Stimulated activated CD8-positive, alpha-beta memory T cell treated with anti-CD3 and anti-CD28 coated beads, Interleukin-15, amount 100 ng/mL, for 1 hour (primary cell): Measurements from ENCODE around the gene RNF212.
"Not testable (repeated sequence)": the region's sequence is repeated elsewhere in the genome, so short reads cannot be mapped to it uniquely, and the experiment has no call there.

Experiments used
- DNase-seq: peaks from one replicate; pipeline ENCODE4 v3.0.0-alpha.2; 2020; ENCODE audit warnings: low read depth

The RNF212 gene, protein sequence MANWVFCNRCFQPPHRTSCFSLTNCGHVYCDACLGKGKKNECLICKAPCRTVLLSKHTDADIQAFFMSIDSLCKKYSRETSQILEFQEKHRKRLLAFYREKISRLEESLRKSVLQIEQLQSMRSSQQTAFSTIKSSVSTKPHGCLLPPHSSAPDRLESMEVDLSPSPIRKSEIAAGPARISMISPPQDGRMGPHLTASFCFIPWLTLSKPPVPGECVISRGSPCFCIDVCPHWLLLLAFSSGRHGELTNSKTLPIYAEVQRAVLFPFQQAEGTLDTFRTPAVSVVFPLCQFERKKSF

DNA sequence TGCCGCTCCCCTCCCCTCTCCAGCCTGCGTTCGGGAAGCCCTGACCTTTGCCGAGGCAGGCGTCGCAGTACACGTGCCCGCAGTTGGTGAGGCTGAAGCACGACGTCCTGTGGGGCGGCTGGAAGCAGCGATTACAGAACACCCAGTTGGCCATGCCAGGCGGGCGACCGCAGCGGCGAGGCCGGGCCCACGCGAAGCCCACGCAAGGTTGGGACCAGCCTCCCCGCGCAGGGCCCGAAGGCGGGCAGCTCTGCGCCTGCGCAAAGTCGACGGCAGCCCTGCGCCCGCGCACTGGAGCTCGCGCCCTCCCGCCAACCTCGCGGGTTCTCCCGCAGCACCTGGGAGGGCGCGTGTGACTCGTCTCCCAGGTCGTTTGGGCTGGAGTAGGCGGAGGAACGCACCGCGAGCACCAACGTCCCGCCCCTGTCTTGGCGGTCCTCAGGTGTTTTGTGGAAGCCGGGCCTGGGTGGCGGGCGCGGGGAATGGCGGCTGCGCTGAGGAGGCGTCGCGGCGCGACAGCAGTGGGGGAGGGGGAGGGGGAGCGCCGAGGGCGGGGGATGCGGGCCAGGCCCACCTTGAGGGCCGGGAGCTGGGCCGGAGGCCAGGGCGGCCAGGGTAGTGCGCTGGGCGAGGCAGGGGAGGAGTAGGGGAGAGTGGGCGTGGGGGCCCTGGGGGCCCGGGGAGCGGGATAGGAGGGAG lies at the start of gene RNF212:
Gene RNF212 (minus strand): TSS at position 254 of the 699 bp plus-strand sequence. CDS start 100 bp downstream, at position 154.
- DNase-seq: no peak

DNA sequence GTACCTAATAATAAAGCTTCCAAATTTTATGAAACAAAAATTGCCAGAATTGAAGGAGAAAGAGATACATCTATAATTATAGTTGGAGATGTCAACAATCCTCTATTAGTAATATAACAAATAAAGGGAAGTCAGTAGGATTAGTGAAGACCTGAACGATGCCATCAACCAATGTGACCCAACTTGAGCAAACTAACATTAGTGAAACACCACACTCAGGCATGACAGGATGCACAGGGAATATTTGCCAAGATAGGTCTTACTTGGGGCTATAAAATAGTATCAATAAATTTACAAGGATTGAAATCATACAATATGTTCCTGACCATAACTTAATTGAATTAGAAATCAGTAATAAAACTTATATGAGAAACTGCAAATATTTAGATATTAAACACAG lies 47.0 kb upstream of the RNF212 start:
- no peak for DNase-seq

DNA sequence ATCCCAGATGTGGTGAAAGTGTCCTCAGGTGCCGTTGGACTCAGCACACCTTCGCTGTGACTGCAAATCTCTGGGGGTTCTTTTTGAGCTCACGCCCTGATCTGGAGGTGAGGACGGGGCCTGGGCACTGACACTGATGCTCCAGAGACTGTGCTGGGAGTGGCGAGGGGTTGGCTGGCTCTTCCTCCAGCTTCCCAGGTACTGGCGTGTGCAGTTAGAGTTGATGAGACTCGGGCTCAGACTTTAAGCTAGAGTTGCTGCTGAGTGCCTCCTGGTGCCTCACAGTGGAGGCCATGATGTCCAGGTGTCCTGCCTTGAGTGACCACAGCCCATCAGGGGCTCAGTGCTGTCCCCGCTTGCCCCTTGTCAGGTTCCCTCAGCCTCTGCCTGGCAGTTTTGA lies 42.7 kb upstream of the RNF212 start:
- DNase-seq: no peak

DNA sequence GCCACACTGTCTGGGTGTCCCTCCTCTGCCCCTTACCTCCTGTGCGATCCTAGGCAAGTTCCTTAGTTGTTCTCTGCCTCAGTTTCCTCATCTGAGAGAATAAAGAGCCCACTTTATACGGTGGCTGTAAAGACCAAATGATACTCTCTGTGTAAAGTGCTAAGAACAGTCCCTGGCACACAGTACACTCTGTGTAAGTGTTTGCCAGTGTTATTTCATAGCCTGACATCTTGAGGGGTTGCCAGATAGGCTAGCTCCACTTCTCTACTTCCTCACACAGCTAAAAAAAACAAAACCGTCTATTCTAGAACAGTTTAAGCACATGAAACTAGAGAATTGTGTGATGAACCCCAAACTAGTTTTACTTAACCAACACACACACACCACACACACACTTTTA lies 42.0 kb upstream of the RNF212 start:
- DNase-seq: no peak

DNA sequence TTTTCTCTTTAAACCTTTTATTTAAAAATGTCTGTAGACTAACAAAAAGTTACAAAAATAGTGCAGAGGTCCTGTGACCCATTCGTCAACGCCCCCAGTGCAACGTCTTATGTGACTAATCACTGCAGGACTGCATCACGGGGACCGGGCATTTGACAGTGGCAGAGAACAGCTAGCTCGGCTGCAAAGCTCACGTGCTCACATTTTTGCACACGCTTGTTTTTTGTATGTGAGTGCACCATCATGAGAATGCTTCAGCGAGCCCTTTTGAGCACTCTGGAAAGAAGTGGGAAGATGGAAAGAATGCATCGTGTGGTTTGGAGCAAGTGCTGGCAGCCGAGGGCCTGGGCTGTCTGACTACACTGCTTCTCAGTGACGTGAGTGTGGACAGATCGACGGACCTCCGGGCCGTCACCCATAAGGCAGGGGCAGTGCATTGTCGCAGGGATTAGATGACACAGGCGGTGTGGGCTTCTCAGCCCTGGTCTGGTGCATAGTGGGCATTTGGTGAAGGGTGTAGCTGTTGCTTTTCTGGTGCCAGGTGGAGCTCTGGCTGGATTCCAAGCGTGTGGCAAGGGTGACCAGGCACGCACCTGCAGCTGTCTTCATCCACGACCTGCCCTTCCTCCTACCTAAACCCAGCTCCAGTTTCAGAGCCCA lies 41.3 kb upstream of the RNF212 start:
- DNase-seq: no peak

DNA sequence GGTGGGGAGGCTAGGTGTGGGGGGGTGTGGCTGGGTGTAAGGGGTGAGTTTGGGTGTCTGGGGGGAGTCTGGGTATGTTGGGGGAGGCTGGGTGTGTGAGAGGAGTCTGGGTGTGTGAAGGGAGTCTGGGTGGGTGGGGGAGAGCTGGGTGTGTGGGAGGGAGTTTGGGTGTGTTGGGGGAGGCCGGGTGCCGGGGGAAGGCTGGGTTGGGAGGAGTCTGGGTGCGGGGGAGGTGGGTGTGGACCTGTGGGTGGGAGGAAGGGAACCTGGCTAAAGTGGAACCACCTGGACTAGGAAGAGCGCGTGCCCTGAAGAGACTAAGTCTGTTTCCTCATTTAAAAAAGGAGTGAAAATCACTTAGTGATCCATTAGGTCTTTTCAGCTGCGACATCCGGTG lies 40.8 kb upstream of the RNF212 start:
- no peak for DNase-seq

DNA sequence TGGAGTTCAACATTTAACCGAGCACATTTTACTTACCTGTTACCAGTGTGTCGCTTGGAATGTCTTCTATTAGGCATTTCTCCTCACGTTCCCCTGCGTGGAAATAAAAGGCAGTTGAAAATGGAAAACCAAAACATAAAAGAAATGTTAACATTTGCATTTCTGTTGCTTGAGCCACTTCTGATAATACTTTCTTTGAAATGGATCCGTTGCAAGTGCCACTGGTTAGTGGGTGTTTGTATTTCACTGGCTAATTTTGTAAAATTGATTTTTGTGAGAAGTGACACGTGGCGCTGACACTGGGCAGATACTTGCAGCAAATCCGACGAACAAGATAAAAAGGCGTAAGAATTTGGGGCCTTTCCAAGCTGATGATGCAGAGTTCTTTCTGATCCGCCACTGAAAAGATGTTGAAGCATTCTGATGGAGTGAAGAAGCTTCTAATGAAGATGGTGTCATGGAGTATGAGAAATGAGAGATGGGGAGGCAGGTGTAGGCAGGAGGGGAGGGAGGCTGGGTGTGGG lies 40.3 kb upstream of the RNF212 start:
- no peak for DNase-seq

DNA sequence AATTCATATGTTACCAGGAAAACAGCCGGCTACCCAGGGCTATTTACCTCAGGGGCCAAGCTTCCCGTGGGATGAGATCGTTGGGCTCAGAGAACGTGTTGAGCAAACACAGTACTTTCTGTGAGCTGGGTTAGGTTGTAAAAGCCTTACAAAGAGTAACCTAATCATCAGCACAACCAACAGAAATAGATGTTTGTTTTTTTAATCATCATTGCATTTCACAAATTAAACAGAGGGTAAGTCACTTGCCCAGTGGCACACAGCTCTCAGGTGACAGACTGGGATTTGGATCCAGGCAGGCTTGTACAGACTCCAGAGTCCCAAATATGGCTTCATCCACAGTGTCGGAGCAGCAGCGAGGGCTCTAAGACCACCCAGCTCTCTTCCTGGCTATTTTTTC lies 38.9 kb upstream of the RNF212 start:
- DNase-seq: no peak

DNA sequence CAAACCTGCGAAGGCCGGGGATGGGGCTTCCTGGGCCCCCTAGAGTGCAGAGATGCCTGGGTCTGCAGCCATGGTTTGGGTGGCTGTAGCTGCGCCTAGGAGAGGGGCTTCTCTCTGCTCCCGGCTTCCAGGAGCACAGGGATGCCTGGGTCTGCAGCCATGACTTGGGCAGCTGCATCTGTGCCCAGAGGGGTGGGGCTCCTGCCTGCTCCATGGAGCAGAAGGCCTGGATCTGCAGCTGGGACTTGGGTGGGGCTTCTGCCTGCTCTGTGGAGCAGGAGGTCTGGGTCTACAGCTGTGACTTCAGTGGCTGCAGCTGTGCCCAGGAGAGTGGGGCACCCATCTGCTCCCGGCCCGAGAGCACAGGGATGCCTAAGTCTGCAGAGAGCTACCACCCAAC lies 38.2 kb upstream of the RNF212 start:
- no peak for DNase-seq

DNA sequence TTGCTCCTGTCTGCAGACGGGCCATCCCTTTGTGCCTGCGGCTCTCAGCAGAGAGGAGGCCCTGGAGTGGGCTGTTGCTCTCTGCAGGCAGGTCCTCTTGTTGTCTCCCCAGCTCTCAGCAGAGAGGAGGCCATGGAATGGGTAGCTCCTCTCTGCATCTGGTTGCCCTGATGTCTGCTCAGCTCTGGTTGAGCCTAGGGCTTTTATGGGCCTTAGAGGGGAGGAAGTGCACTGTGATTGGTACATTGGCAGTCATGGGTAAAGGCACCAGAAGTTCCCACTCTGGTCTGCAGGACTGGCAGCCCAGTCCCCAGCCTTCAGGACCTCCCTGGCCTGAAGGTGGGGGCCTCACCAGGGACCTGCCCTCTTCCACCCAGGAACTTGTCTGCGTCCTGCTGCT lies 37.5 kb upstream of the RNF212 start:
- no peak for DNase-seq

DNA sequence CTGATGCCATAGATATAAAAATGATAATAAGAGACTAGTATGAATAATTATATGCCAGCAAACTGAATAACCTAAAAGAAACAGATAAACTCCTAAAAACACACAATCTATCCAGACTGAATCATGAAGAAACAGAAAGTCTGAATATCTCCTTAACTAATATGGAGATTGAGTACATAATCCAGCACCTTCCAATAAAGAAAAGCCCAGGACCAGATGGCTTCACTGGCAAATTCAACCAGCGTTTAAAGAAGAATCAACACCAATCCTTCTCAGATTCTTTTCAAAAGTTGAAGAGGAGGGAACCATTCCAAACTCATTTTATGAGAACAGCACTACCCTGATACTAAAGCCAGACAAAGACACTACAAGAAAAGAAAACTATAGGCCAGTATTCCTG lies 26.5 kb upstream of the RNF212 start:
- no peak for DNase-seq

DNA sequence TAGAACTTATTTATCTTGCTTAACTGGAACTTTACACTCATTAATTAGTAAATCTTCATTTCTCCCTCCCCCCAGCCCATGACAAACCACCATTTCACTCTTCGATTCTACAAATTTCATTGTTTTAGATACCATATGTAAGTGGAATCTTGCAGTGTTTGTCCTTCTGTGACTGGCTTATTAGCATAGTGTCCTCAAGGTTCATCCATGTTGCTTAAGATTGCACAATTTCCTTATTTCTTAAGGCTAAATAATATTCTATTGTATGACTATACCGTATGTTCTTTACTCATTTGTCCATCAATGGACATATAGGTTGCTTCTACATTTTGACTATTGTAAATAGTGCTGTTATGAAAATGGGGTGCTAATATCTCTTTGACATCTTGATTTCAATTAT lies 24.5 kb upstream of the RNF212 start:
- DNase-seq: no peak

DNA sequence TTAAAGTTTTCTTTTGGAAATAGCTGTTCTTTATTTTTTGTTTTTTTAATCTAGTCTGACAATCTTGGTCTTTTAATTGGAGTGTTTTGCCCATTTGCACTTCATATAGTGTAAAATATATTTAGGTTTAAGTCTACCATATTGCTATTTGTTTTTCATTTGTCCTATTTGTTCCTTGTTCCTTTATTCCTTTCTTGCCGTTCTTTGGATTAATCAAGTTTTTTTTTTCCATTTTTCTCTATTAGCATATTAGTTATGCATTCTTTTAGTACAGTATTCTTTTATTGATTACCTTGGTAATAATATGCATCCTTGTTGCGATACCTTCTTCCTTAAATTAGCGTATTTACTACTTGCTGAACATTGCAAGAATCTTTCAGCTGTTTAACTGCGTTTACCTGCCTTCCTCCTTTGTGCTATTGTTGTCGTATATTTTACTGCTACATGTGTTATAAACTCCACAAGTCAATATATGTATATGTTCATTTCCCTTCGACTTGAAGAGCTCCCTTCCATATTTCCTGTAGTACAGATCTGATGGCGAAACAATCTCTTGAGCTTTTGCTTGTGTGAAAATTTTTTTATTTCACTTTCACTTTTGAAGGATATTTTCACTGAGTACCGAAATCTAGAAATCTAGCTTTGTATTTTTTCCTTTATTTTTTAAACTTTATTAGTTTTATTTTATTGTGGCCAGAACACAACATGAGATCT lies 23.9 kb upstream of the RNF212 start:
- DNase-seq: no peak

DNA sequence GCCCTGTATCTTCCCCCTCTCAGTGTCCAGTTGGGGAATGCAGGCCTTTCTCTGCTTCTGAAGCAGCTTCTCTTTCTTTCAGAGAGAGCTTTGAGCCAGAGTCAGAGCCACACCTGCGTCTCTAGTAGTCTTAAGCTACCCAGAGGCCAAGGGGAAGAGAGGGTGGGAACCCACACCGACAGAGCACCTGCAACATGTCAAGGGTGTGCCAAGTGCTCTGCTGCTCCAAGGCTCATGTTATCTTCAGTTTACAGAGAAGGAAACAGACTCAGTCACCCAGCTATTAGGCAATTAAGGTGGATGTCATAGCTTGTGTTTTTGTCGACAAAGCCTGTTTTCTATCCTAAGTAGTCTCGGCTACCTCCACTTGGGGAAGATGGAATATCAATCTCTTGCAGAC lies 22.7 kb upstream of the RNF212 start:
- DNase-seq: no peak

DNA sequence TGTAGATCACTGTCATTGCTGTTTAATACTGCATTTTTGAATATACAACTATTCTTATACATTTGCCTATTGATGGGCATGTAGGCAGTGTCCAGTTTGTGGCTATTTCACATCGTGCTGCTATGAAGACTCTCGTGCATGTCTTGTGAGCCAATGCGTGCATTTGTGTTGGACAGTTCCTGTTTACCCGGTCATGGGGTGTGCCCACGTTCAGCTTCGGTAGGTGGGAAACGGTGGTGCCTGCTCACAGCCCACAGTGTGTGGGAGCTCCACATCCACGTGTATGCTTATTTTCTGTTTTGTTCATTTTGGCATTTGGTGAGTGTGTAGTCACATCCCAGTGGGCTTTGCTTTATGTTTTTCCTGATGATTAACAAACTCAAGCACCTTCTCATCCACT lies 19.7 kb upstream of the RNF212 start:
- DNase-seq: no peak

DNA sequence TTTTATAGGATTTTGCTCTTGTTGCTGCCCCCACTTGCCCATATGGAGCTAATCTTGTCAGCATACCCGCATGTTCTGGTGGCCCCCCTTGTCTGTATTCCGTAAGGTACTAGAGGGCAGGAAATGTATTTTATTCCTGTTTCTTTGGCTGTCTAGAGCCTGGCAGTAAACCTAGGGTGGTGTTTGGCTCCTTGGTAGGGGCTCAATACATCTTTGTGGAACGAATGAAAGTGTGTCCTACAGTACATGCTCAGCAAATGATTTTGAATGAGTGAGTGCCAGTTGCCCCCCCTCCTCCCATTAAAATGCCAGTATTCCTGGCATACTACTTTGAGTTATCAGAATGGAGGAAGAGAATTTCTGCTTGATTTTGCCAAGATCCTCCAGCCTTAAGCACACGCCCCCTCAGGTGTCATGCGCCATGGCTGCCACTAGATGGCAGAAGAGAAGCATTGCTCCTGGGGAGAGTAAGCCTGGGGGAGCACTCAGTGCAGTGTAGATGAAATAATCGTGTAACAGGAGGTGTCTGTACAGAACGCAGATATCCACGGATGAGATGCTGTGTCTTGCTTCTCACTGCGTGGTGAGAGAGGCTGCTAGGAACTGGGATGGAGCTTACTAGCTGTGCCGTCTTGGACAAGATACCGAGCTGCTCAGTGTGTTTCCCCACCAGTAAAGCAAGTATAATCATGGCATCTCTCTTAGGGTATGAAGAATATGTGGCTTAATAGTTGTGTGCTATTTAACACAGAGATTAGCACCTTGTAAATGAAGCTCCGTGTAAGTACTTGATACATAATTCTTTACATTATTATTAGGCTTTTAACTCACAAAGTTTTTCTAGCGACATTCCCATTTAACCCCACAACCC lies 17.2 kb upstream of the RNF212 start:
- DNase-seq: peak; percentile 57

DNA sequence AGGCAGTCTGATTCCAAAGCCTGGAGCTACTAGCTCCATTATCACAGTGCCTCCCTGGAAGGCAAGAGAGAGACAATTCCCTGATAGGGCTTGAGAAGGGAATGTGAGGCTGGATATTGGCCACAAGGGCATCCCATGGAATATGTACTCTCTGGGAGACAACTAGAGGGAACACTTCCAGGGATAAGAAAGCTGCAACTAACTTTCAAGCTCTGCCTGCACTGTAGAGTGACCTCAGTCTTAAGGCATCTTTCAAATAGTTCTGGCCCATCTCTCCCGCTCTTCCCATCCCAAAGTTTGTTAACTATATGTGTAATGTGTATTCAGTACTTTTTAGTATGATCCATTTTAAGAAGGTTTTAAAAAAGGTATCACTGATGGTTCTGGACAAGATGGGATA lies 13.1 kb upstream of the RNF212 start:
- DNase-seq: no peak

DNA sequence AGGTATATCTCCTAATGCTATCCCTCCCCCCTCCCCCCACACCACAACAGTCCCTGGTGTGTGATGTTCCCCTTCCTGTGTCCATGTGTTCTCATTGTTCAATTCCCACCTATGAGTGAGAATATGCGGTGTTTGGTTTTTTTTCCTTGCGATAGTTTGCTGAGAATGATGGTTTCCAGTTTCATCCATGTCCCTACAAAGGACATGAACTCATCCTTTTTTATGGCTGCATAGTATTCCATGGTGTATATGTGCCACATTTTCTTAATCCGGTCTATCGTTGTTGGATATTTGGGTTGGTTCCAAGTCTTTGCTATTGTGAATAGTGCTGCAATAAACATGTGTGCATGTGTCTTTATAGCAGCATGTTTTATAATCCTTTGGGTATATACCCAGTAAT lies 12.1 kb upstream of the RNF212 start:
- not testable (repeated sequence) for DNase-seq

DNA sequence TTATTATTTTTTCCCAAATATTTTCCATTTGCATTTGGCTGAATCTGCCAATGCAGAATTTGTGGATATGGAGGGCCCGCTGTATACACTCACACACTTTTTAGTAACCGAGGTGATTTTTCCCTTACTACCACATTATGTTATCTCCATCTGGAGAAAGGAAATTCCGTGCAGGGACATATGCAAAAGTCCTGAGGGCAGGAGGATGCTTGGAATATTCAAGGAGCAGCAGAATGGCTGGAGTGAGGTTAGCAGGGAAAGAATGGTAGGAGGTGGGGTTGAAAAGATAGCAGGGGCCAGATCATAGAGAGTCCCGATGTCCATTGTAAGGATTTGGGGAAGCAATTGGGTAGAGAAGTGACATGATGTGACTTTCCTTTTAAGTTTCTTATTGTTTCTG lies 11.5 kb upstream of the RNF212 start:
- DNase-seq: no peak

DNA sequence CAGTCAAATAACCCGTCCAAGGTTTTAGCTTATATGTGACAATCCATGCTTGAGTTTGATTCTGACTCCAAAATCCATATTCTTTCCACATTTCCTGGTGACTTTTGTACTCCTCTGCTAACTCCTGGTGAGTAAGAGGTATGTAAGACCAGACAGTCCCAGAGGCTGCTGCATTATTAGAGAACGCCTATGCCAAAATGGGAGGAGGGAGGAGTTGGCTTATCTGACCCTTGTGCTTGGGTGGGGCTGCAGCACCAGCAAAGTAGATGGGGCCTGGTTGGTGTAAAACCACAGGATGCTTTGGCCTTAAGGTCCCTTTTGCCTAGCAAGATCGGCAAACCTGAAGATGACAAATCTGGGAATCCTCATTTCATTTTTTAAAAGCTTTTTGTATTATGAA lies 9.1 kb upstream of the RNF212 start:
- no peak for DNase-seq

DNA sequence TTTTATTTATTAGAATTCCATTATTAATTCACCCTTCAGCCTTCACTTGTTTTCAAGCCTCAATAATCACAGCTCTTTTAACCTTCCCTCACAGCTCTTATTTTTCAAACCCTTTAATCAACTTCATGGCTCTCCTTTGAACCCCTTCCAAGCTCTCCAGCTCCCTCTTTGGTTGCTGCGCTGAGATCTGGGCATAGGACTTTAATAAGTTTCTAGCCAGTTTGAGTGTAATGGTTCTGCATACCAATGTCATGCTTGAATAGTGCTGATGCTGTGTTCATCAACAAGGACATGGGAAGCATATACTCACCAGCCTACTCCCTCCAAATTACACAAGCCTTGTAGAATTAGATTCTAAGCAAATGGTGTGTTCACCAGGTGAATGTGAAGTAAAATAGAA lies 3.5 kb upstream of the RNF212 start:
- no peak for DNase-seq
